Measurements from ENCODE around the gene IFT22. TPM values are rescaled to one million over a fixed set of nuclear protein-coding genes. Genes with fewer than 3 reads are reported as not detected.
A peak's percentile ranks its signal among the peaks of the same experiment; 100 is the strongest.

Gene IFT22
- total and polyA plus RNA-seq, 7 donors, result 7.6 to 38.5 (median 30.7) TPM

GRCh38 chr7:101303102-101303701, 18.4 kb downstream of the IFT22 start:
- Histone ChIP-seq H3K27me3 (peaks cover 44 to 100% (median 98%) of the 10 kb centered on the region in 3 donors), H3K9me3 (peaks cover 0 to 17% (median 12%) of the 10 kb centered on the region in 4 donors), H3K4me3 (peak overlapping the region in 1 of 4 donors; percentile 24), H3K4me1 (peaks cover 0 to 25% (median 17%) of the 10 kb centered on the region in 4 donors), H3K27ac (no peak overlapping the region), H3K36me3 (no peaks in the 10 kb centered on the region)
- WGBS, 2 donors, result 14 to 32% methylated on average over 40 of the region's 40 CpGs
- TF ChIP-seq EP300 (IDR thresholded peaks at IDR 0.05) (no peak), POLR2A (IDR thresholded peaks at IDR 0.05) (no peak), POLR2AphosphoS5 (IDR thresholded peaks at IDR 0.05) (no peak)
- intact Hi-C loops (cut with DNase I), result no loop called here
- no peak for DNase-seq

- peaks cover 45 to 100% (median 97%) of the 10 kb centered on the region in 3 donors for H3K27me3 ChIP-seq
Observed at GRCh38 chr7:101302641-101303101, 18.9 kb downstream of the IFT22 start.

GRCh38 chr7:101300465-101301376, 20.9 kb downstream of the IFT22 start:
- no peak for DNase-seq
- Histone ChIP-seq H3K9me3 (peaks cover 0 to 17% (median 12%) of the 10 kb centered on the region in 4 donors), H3K27ac (no peak overlapping the region), H3K4me3 (no peak overlapping the region), H3K36me3 (no peaks in the 10 kb centered on the region), H3K27me3 (peaks cover 48 to 100% (median 94%) of the 10 kb centered on the region in 3 donors), H3K4me1 (peaks cover 0 to 19% (median 12%) of the 10 kb centered on the region in 4 donors)
- WGBS, 2 donors, result 57 to 74% methylated on average over 16 of the region's 16 CpGs
- intact Hi-C loops (cut with DNase I), result no loop called here
- TF ChIP-seq CTCF (IDR thresholded peaks at IDR 0.05) (no peak), EP300 (IDR thresholded peaks at IDR 0.05) (no peak), POLR2AphosphoS5 (IDR thresholded peaks at IDR 0.05) (no peak), POLR2A (IDR thresholded peaks at IDR 0.05) (no peak)

More at GRCh38 chr7:101302641-101303101, 18.9 kb downstream of the IFT22 start:
- H3K4me3 ChIP-seq, result peak overlapping the region in 1 of 4 donors; percentile 24
- peaks cover 0 to 17% (median 12%) of the 10 kb centered on the region in 4 donors for H3K9me3 ChIP-seq
- no peak for DNase-seq
- H3K36me3 ChIP-seq, result no peaks in the 10 kb centered on the region
- WGBS, 2 donors, result 6 to 14% methylated on average over 37 of the region's 37 CpGs
- H3K27ac ChIP-seq, result no peak overlapping the region
- H3K4me1 ChIP-seq, result peaks cover 0 to 20% (median 12%) of the 10 kb centered on the region in 4 donors
- intact Hi-C loops (cut with DNase I), result no loop called here
- TF ChIP-seq POLR2AphosphoS5 (IDR thresholded peaks at IDR 0.05), result no peak
- no peak for TF ChIP-seq CTCF (IDR thresholded peaks at IDR 0.05)
- no peak for TF ChIP-seq EP300 (IDR thresholded peaks at IDR 0.05)
- TF ChIP-seq POLR2A (IDR thresholded peaks at IDR 0.05), result no peak

- H3K4me1 ChIP-seq, result peaks cover 0 to 19% (median 12%) of the 10 kb centered on the region in 4 donors
- intact Hi-C loops (cut with DNase I), result no loop called here
- WGBS, 2 donors, result 6 to 11% methylated on average over 72 of the region's 72 CpGs
Observed at GRCh38 chr7:101299511-101300464, 21.8 kb downstream of the IFT22 start.

More at GRCh38 chr7:101299511-101300464, 21.8 kb downstream of the IFT22 start:
- no peaks in the 10 kb centered on the region for H3K36me3 ChIP-seq
- DNase-seq, result no peak
- H3K4me3 ChIP-seq, result no peak overlapping the region
- H3K9me3 ChIP-seq, result peaks cover 0 to 17% (median 12%) of the 10 kb centered on the region in 4 donors
- H3K27me3 ChIP-seq, result peaks cover 48 to 100% (median 94%) of the 10 kb centered on the region in 3 donors
- no peak overlapping the region for H3K27ac ChIP-seq
- TF ChIP-seq POLR2A (IDR thresholded peaks at IDR 0.05), result no peak
- TF ChIP-seq POLR2AphosphoS5 (IDR thresholded peaks at IDR 0.05), result no peak
- no peak for TF ChIP-seq CTCF (IDR thresholded peaks at IDR 0.05)
- no peak for TF ChIP-seq EP300 (IDR thresholded peaks at IDR 0.05)

Data from sigmoid colon (tissue), 7 donors.